AG09309 (cell line): Measurements from ENCODE around the gene SLBP.

Experiments
- DNase-seq: peaks from one replicate; pipeline ENCODE4 v3.0.0-alpha.2; 2010; ENCODE audit warnings: low read depth
- H3K4me3 ChIP-seq: 2 replicates; pipeline ENCODE4 v1.5.1; 2011; ENCODE audit warnings: mild to moderate bottlenecking, low read depth, low read length, moderate library complexity; ENCODE audit not compliant: control insufficient read depth
- CTCF ChIP-seq: IDR thresholded peaks from 2 replicates; pipeline ENCODE4 v1.5.1; 2011; ENCODE audit warnings: mild to moderate bottlenecking, low read depth, low read length, inconsistent platforms; ENCODE audit not compliant: insufficient read depth, control insufficient read depth; ENCODE audit errors: missing control alignments

Gene SLBP

GRCh38 chr4:1728061-1728980 lies 16.2 kb upstream of the SLBP start:
- DNase-seq, result no peak
- TF ChIP-seq CTCF, result no peak
- H3K4me3 ChIP-seq, result no peak overlapping the region

GRCh38 chr4:1727117-1728031 lies 15.3 kb upstream of the SLBP start:
- H3K4me3 ChIP-seq, result no peak overlapping the region
- no peak for TF ChIP-seq CTCF
- no peak for DNase-seq

GRCh38 chr4:1726146-1726934 lies 14.2 kb upstream of the SLBP start:
- DNase-seq, result no peak
- no peak overlapping the region for H3K4me3 ChIP-seq
- peak; percentile 96 for TF ChIP-seq CTCF

GRCh38 chr4:1725521-1725920 lies 13.4 kb upstream of the SLBP start:
- no peak for DNase-seq
- no peak for TF ChIP-seq CTCF

GRCh38 chr4:1723131-1723801 lies 11.1 kb upstream of the SLBP start:
- TF ChIP-seq CTCF, result no peak
- no peak for DNase-seq
- H3K4me3 ChIP-seq, result no peak overlapping the region

More at GRCh38 chr4:1725521-1725920, 13.4 kb upstream of the SLBP start:
- no peak overlapping the region for H3K4me3 ChIP-seq
